Thoracic aorta (tissue), 2 donors: ENCODE measurements around the gene WARS2. TPM values are rescaled to one million over a fixed set of nuclear protein-coding genes. Genes with fewer than 3 reads are reported as not detected.

Source experiments
- ATAC-seq: fragments of 150-250 bp; one replicate; pipeline ENCODE4 v1.8.0; 2017; ENCODE audit warnings: low read depth; ENCODE audit not compliant: insufficient number of reproducible peaks, low FRiP score
- DNase-seq: peaks from one replicate; pipeline ENCODE4 v3.0.0-alpha.2; 2020; ENCODE audit warnings: low spot score
- H3K27ac ChIP-seq, 2 donors: fragments of 200-600 bp; sonication (generic); 1 replicate in 1 of 2; 2 replicates in 1 of 2; pipeline ENCODE4 v1.5.1; 2016; ENCODE audit warnings: mild to moderate bottlenecking in 2 of 2, moderate library complexity in 2 of 2
- H3K27me3 ChIP-seq: fragments of 200-600 bp; sonication (generic); replicated peaks from 2 replicates; pipeline ENCODE4 v1.6.0; 2016; ENCODE audit warnings: mild to moderate bottlenecking; ENCODE audit not compliant: insufficient read depth
- H3K36me3 ChIP-seq: fragments of 200-600 bp; sonication (generic); one replicate; pipeline ENCODE4 v1.5.1; 2016
- H3K4me1 ChIP-seq, 2 donors: fragments of 200-600 bp; sonication (generic); 1 replicate in 1 of 2; 2 replicates in 1 of 2; pipeline versions ENCODE4 v1.5.1 to v1.6.0; 2016; ENCODE audit warnings: low read depth in 2 of 2, mild to moderate bottlenecking in 1 of 2; ENCODE audit not compliant: control insufficient read depth in 1 of 2
- H3K4me3 ChIP-seq: fragments of 200-600 bp; sonication (generic); 2 replicates; pipeline ENCODE4 v1.5.1; 2016; ENCODE audit warnings: mild to moderate bottlenecking
- H3K9me3 ChIP-seq: fragments of 200-600 bp; sonication (generic); 2 replicates; pipeline ENCODE4 v1.5.1; 2016
- CTCF ChIP-seq: fragments of 200-600 bp; sonication (generic); IDR thresholded peaks from one replicate; pipeline ENCODE4 v1.5.1; 2019; ENCODE audit warnings: antibody characterized with exemption
- total RNA-seq, 2 donors: library from RNA; depleted of rRNA; stranded (reverse); fragments of >200 nt; gene quantifications; one replicate each; pipeline versions ENCODE4 v1.1.0 to v1.2.3, GENCODE V29; 2016

WARS2 gene
- total RNA-seq, 2 donors from 2014 or later, result 11.1 to 13.8 TPM

GRCh38 chr1:119046785-119047438, 93.5 kb downstream of the WARS2 start:
- no peak for TF ChIP-seq CTCF
- Histone ChIP-seq H3K4me1 (peaks cover 0 to 17% of the 10 kb centered on the region in 2 donors), H3K27ac (peak overlapping the region; percentile 33 to 49), H3K36me3 (peaks cover 4% of the 10 kb centered on the region), H3K27me3 (no peaks in the 10 kb centered on the region), H3K9me3 (no peaks in the 10 kb centered on the region), H3K4me3 (peak overlapping the region; percentile 26)
- DNase-seq (no peak), ATAC-seq (peak; percentile 65)

GRCh38 chr1:119046429-119046784, 94.0 kb downstream of the WARS2 start:
- ATAC-seq (no peak), DNase-seq (no peak)
- peaks cover 4% of the 10 kb centered on the region for H3K36me3 ChIP-seq
- no peak for TF ChIP-seq CTCF
- H3K4me3 ChIP-seq, result no peak overlapping the region
- H3K9me3 ChIP-seq, result no peaks in the 10 kb centered on the region
- H3K27ac ChIP-seq, result peak overlapping the region; percentile 33 to 49
- no peaks in the 10 kb centered on the region for H3K27me3 ChIP-seq
- H3K4me1 ChIP-seq, result peaks cover 0 to 17% of the 10 kb centered on the region in 2 donors

DNA sequence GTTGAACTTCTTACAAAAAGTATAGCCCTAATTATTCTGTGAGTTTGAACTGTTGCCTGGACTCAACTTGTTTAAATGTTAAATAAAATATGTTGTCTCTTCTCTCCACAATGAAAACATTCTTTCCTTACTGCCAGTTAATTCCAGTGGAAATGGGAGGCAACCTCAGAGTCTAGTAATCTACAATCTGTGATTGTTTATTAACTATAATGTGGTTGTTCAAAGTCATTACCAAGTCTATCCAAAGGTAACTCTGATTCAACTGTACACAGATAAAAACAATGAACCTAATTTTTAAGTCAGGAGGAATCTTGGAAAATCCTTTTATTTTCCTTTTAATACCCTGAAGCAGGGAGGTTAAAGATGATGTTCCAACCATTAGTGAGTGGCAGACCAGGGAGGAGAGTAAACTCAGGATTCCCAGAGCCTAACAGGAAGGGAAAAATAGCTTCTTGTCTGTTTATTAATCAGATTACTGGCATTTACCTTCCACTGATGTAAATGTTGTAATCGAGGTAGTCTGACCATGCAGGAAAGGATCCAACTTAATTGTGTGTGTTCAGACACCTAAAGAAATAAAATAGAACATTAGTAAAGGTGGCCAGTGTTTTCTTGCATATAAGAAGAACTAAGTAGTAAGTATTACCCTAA, 95.2 kb downstream of the WARS2 start:
- Histone ChIP-seq H3K27me3 (no peaks in the 10 kb centered on the region), H3K9me3 (no peaks in the 10 kb centered on the region), H3K27ac (no peak overlapping the region), H3K36me3 (peaks cover 4% of the 10 kb centered on the region), H3K4me3 (no peak overlapping the region), H3K4me1 (peaks cover 0 to 17% of the 10 kb centered on the region in 2 donors)
- ATAC-seq (no peak), DNase-seq (no peak)
- TF ChIP-seq CTCF, result no peak

DNA sequence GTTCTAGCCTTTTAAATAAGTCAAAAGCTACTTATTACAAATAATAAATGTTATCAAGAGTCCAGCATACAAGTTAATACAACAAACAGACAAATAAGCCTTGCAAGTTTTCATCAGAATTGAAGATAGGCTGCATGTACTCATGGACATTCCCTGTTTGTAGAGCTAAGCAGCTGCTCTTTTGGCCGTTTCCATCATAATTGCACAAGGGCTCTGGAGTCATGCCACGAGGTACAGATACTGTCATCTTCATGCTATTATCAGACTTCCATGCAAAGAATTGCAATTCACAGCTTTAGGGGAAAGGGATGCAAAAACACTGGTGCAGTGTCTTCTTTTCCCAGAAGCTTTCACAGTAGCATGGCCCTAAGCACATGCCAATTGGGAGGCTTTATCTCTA, 99.5 kb downstream of the WARS2 start:
- DNase-seq, result no peak
- no peak for ATAC-seq
- Histone ChIP-seq H3K27me3 (no peaks in the 10 kb centered on the region), H3K4me1 (no peaks in the 10 kb centered on the region), H3K9me3 (no peaks in the 10 kb centered on the region), H3K4me3 (no peak overlapping the region), H3K27ac (no peak overlapping the region), H3K36me3 (peaks cover 4% of the 10 kb centered on the region)
- no peak for TF ChIP-seq CTCF

- Histone ChIP-seq H3K4me3 (no peak overlapping the region), H3K27me3 (no peaks in the 10 kb centered on the region), H3K27ac (no peak overlapping the region), H3K36me3 (peaks cover 4% of the 10 kb centered on the region), H3K9me3 (no peaks in the 10 kb centered on the region), H3K4me1 (no peaks in the 10 kb centered on the region)
- DNase-seq (no peak), ATAC-seq (no peak)
- no peak for TF ChIP-seq CTCF
Observed at GRCh38 chr1:119040489-119040888, 100.0 kb downstream of the WARS2 start.
